ENCODE data around the gene MTRF1L. TPM values are rescaled to one million over a fixed set of nuclear protein-coding genes. Genes with fewer than 3 reads are reported as not detected.

Gene MTRF1L
- total RNA-seq, 1 experiment from 2014 or later = 16.6 TPM

GRCh38 chr6:152941746-152942145, 60.8 kb downstream of the MTRF1L start (continued):
- no peak for TF ChIP-seq PRRX2 (CRISPR knock-in tag; IDR thresholded peaks at IDR 0.05)
- TF ChIP-seq GRHL2 (CRISPR knock-in tag; IDR thresholded peaks at IDR 0.05; ENCODE audit: insufficient replicate concordance, severe bottlenecking) = no peak
- TF ChIP-seq NFATC4 (CRISPR knock-in tag; IDR thresholded peaks at IDR 0.05) = no peak

Other genes with a start within 250 kb of the MTRF1L start
- 40.5 to 47.4 TPM (median 42.3 TPM) in 3 replicates for gene FBXO5, start 19.7 kb downstream of the MTRF1L start, total RNA-seq (2021)
- gene RGS17, start 128.6 kb upstream of the MTRF1L start, total RNA-seq (2021) = 6.6 to 9.3 TPM (median 7.4 TPM) in 3 replicates